ENCODE results near the gene GAPDH.

- no peak for TF ChIP-seq MAX (IDR thresholded peaks at IDR 0.05)
- no peak for TF ChIP-seq CEBPB (IDR thresholded peaks at IDR 0.05)
- TF ChIP-seq ZBTB7A (IDR thresholded peaks at IDR 0.05; ENCODE audit: low read depth): no peak
Observed at GRCh38 chr12:6554168-6555017, 20.1 kb downstream of the GAPDH start.
